Measurements from ENCODE around the gene LENEP. TPM values are rescaled to one million over a fixed set of nuclear protein-coding genes. Genes with fewer than 3 reads are reported as not detected.

Gene LENEP
- total RNA-seq, 1 donor from 2014 or later = 0.94 TPM

GRCh38 chr1:155026154-155026553 lies 32.8 kb downstream of the LENEP start:
- no peak for DNase-seq (ENCODE audit: low spot score)

DNA sequence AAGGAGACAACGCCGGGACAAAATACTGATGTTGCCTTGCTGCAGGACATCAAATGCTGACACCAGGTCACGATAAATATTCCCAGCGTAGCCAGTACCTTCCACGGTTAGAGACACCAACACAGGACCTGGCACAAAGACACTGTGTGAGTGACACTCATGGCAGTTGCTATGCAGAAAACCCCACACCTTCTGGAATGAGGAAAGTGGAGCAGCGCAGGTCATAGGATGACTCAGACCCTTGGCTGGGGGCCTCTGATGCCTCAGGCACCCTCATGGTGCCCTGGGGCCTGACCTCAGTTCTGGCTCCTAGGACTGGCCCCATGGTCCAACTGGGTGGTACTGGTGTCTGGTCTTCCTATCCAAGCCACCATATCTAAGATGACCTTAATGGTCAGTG lies 33.2 kb downstream of the LENEP start:
- no peak for DNase-seq (ENCODE audit: low spot score)

GRCh38 chr1:155029513-155030242 lies 36.3 kb downstream of the LENEP start:
- DNase-seq (ENCODE audit: low spot score) = no peak

DNA sequence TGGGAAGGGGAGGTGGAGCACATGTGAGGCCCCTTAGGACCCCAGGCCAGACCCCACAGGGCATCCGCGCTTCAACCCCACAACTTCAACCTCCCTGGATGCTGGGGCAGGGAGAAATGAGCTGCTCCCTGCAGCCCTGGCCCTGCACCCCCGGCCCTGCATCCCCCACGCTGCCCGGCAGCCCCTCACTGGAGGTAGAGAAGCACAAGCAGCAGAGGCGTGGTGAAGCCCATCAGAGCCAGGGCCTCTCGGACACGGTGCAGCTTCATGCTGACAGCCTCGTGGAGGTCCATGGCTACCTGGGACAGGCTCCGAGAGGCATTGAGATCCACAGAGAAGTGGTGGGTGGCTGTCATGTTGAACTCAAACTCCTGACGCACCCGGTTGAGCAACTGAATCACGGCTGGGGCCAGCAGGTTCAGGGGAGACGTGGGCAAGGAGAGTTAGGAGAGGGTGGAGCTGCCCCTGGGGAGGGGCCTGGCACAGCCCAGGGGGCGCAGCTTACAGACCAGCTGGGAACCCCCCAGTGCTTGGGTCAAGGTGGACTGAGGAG lies 36.9 kb downstream of the LENEP start:
- DNase-seq (ENCODE audit: low spot score) = no peak

- DNase-seq (ENCODE audit: low spot score) = no peak
Observed at GRCh38 chr1:155030899-155031298, 37.5 kb downstream of the LENEP start.

- no peak for DNase-seq (ENCODE audit: low spot score)
Observed at GRCh38 chr1:155032886-155033285, 39.5 kb downstream of the LENEP start.

- DNase-seq (ENCODE audit: low spot score) = no peak
Observed at GRCh38 chr1:155033524-155033923, 40.1 kb downstream of the LENEP start, which contains the start of the genes DCST1 and DCST2. Gene DCST1, plus strand, starts transcription at chr1:155033824. Its CDS starts 213 bp downstream, at chr1:155034037. Gene DCST2, minus strand, starts transcription at chr1:155033781. Its CDS starts 80 bp downstream, at chr1:155033701.

- no peak for DNase-seq (ENCODE audit: low spot score)
Observed at GRCh38 chr1:155034318-155035208, 41.2 kb downstream of the LENEP start.

DNA sequence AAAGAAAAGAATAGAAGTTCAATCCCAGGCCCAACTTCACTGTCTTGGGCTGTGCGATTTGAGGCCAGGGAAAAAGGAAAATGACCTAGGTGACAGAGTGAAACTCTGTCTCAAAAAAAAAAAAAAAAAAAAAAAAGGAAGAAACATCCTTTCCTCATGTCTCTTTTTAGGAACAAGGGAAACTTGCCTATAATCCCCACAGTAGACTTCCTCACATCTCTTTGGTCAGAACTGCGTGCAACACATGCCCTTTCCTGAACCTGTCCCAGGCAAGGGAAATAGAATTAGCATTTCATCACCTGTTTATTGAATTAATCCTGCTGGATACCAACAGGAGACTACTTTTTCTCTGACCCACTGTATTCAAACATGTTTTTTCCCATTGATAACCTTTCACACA lies 42.5 kb downstream of the LENEP start:
- no peak for DNase-seq (ENCODE audit: low spot score)

DNA sequence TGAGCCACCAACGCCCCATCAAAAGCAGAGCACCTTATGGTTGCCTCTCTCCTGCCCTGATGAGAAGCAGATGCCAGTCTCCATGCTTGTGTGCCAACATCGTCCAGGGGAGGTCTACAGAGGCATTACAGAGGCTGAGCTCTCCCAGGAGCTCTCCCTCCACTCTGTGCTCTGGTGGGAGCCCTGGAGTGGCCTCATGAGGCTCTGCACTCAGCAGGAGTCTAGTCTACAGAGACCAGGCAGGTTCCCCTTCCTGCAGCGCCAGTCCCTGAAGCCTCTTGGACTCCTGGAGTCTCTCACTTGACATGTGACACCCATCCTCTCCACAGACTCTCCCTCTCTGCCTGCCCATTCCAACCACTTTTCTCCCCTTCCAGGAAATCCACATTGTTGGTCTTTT lies 43.7 kb downstream of the LENEP start:
- DNase-seq (ENCODE audit: low spot score) = no peak

- no peak for DNase-seq (ENCODE audit: low spot score)
Observed at GRCh38 chr1:155037851-155038441, 44.6 kb downstream of the LENEP start.

GRCh38 chr1:155038602-155039307 lies 45.4 kb downstream of the LENEP start:
- DNase-seq (ENCODE audit: low spot score) = no peak

GRCh38 chr1:155039308-155039669 lies 45.9 kb downstream of the LENEP start:
- DNase-seq (ENCODE audit: low spot score) = no peak

- no peak for DNase-seq (ENCODE audit: low spot score)
Observed at GRCh38 chr1:155040358-155041093, 47.1 kb downstream of the LENEP start.

DNA sequence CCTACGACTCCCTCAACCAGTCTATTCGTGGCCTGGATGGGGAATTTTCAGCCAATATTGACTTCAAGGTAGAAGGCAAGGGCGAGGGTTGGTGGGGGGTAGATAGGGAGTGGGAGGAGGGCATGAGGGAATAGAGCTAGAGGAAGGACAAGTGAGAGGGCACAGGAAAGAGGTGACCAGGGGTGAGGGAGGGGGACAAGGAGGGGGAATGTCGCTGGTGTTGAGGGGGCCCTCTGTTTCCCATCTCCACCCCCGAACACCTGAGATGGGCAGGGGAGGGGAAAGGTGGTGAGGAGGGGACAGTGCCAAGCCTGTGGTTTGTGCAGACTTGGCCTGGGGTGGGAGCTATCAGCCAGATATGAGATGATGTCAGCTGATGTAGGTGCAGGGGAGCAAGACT lies 49.4 kb downstream of the LENEP start:
- DNase-seq (ENCODE audit: low spot score) = no peak

GRCh38 chr1:155043301-155043702 lies 49.9 kb downstream of the LENEP start:
- no peak for DNase-seq (ENCODE audit: low spot score)

- no peak for DNase-seq (ENCODE audit: low spot score)
Observed at GRCh38 chr1:155043793-155044192, 50.4 kb downstream of the LENEP start.

All from ureter (tissue), 1 donor.